HepG2 (cell line): Measurements from ENCODE around the gene KCNIP4. TPM values are rescaled to one million over a fixed set of nuclear protein-coding genes. Genes with fewer than 3 reads are reported as not detected.

Experiments
- ATAC-seq: fragments of 200-7000 bp; cut with Tn5 transposase; 3 replicates; pipeline ENCODE4 v1.9.1; 2020; ENCODE audit warnings: mild to moderate bottlenecking, moderate library complexity
- BruUV-seq: library from RNA; stranded (reverse); fragments of 400-500 nt; replicated peaks from 2 replicates; lab custom pipeline; 2021; lab: Mats Ljungman, UMichigan
- CTCF ChIA-PET: fragments of 300-600 bp; formaldehyde crosslinking; extraction: SDS; loops from one replicate; lab custom pipeline; 2021; ENCODE audit warnings: low total read pairs, inconsistent platforms, low intra/inter-chr PET ratio; lab: Yijun Ruan, JAX
- POLR2A ChIA-PET: fragments of 350-600 bp; sonication (Branson Sonifier 250); formaldehyde crosslinking; loops from one replicate; lab custom pipeline; 2020; ENCODE audit warnings: antibody characterized with exemption, inconsistent platforms; lab: Yijun Ruan, JAX
- DNase-seq: peaks from one replicate; pipeline ENCODE4 v3.0.0-alpha.2; 2015; ENCODE audit warnings: low spot score
- FAIRE-seq: peaks from 3 replicates; lab custom pipeline; 2011; peaks lifted over from hg19 to GRCh38; lab: Jason Lieb, UNC
- H2AFZ ChIP-seq: one replicate; pipeline ENCODE4 v1.6.1; 2011; ENCODE audit warnings: low read length, inconsistent platforms
- H3K27ac ChIP-seq: fragments of 300-600 bp; 3 replicates; pipeline ENCODE4 v1.8.0; 2011; ENCODE audit warnings: mixed run types, mild to moderate bottlenecking, mixed read lengths, low read length, inconsistent platforms; ENCODE audit not compliant: insufficient read depth; ENCODE audit errors: extremely low read length
- H3K27me3 ChIP-seq, 2 experiments: fragments of 200-600 bp in 1 of 2; 2 replicates in 1 of 2; 3 replicates in 1 of 2; pipeline versions ENCODE4 v1.6.0 to v1.8.0; 2011; ENCODE audit warnings: low read length in 2 of 2, mild to moderate bottlenecking in 2 of 2, moderate library complexity in 2 of 2, inconsistent platforms in 1 of 2; ENCODE audit not compliant: insufficient read depth in 2 of 2, control insufficient read depth in 1 of 2
- H3K36me3 ChIP-seq, 2 experiments: fragments of 200-600 bp in 1 of 2; replicated peaks in 1 of 2; 2 replicates in 1 of 2; 3 replicates in 1 of 2; pipeline versions ENCODE4 v1.5.1 to v1.8.0; 2011; ENCODE audit warnings: low read length in 2 of 2, inconsistent platforms in 1 of 2; ENCODE audit not compliant: insufficient read depth in 2 of 2, control insufficient read depth in 1 of 2
- H3K4me1 ChIP-seq: 2 replicates; pipeline ENCODE4 v1.5.1; 2012; ENCODE audit warnings: low read length, inconsistent platforms; ENCODE audit not compliant: insufficient read depth
- H3K4me2 ChIP-seq: 2 replicates; pipeline ENCODE4 v1.6.0; 2011; ENCODE audit warnings: low read depth, low read length, inconsistent platforms
- H3K4me3 ChIP-seq, 3 experiments: fragments of 200-600 bp in 1 of 3; sonication (generic), shearing (Covaris generic) in 1 of 3; replicated peaks in 1 of 3; 2 replicates each; pipeline ENCODE4 v1.5.1; 2011 to 2016; ENCODE audit warnings: low read length in 3 of 3, inconsistent platforms in 2 of 3, low read depth in 2 of 3, mild to moderate bottlenecking in 2 of 3, control low read depth in 1 of 3, mixed read lengths in 1 of 3; ENCODE audit not compliant: insufficient read depth in 1 of 3
- H3K79me2 ChIP-seq: one replicate; pipeline ENCODE4 v1.6.1; 2011; ENCODE audit warnings: low read length, inconsistent platforms; ENCODE audit not compliant: insufficient read depth
- H3K9ac ChIP-seq: 2 replicates; pipeline ENCODE4 v1.6.0; 2011; ENCODE audit warnings: mild to moderate bottlenecking, low read depth, low read length, inconsistent platforms; ENCODE audit not compliant: insufficient read depth
- H3K9me3 ChIP-seq: 2 replicates; pipeline ENCODE4 v1.5.1; 2012; ENCODE audit warnings: mild to moderate bottlenecking, low read length
- H4K20me1 ChIP-seq: 2 replicates; pipeline ENCODE4 v1.6.0; 2011; ENCODE audit warnings: inconsistent platforms, mild to moderate bottlenecking, low read length, moderate library complexity; ENCODE audit not compliant: insufficient read depth
- E2F1 ChIP-seq: sonication (generic); formaldehyde crosslinking; IDR thresholded peaks from 2 replicates; pipeline ENCODE4 v1.5.0; 2020; ENCODE audit warnings: missing genetic modification reagents
- HINFP ChIP-seq: sonication (generic); formaldehyde crosslinking; IDR thresholded peaks from 2 replicates; pipeline ENCODE4 v1.4.0; 2020; ENCODE audit warnings: low read depth, mild to moderate bottlenecking, missing genetic modification reagents
- IKZF1 ChIP-seq: fragments of 450-650 bp; IDR thresholded peaks from 2 replicates; pipeline ENCODE4 v1.7.1; 2016
- MAFG ChIP-seq: sonication (generic); formaldehyde crosslinking; IDR thresholded peaks from 2 replicates; pipeline ENCODE4 v1.5.1; 2020; ENCODE audit warnings: mild to moderate bottlenecking, missing genetic modification reagents
- MED8 ChIP-seq: sonication (generic); formaldehyde crosslinking; IDR thresholded peaks from 2 replicates; pipeline ENCODE4 v1.8.1; 2023; ENCODE audit warnings: mild to moderate bottlenecking, missing genetic modification reagents; ENCODE audit not compliant: insufficient replicate concordance
- NFE2L1 ChIP-seq: sonication (generic); formaldehyde crosslinking; IDR thresholded peaks from 2 replicates; pipeline ENCODE4 v1.4.0; 2020; ENCODE audit warnings: missing genetic modification reagents, mild to moderate bottlenecking, borderline replicate concordance
- PAX8 ChIP-seq: sonication (generic); formaldehyde crosslinking; IDR thresholded peaks from 2 replicates; pipeline ENCODE4 v1.8.0; 2022; ENCODE audit warnings: mild to moderate bottlenecking, missing genetic modification reagents, borderline replicate concordance
- RFX5 ChIP-seq: IDR thresholded peaks from 2 replicates; pipeline ENCODE4 v1.6.1; 2011; ENCODE audit warnings: low read depth, low read length, improper control_type of control experiment
- SRF ChIP-seq: IDR thresholded peaks from 2 replicates; pipeline ENCODE4 v1.6.1; 2011; ENCODE audit warnings: mild to moderate bottlenecking, low read depth, low read length, moderate library complexity
- SYNCRIP ChIP-seq: fragments of 200-400 bp; formaldehyde crosslinking; IDR thresholded peaks from 2 replicates; pipeline ENCODE4 v1.6.1; 2018; ENCODE audit warnings: mild to moderate bottlenecking, low read depth, low read length; ENCODE audit not compliant: insufficient read depth
- ZNF543 ChIP-seq: sonication (generic); formaldehyde crosslinking; IDR thresholded peaks from 2 replicates; pipeline ENCODE4 v1.4.0; 2020; ENCODE audit warnings: mild to moderate bottlenecking, missing genetic modification reagents
- ZNF670 ChIP-seq: sonication (generic); formaldehyde crosslinking; IDR thresholded peaks from 2 replicates; pipeline ENCODE4 v1.8.0; 2022; ENCODE audit warnings: mild to moderate bottlenecking, missing genetic modification reagents, borderline replicate concordance
- WGBS: methylation state at CpG from one replicate; pipeline ENCODE4 v1.1.6; 2017; ENCODE audit warnings: low lambda C conversion rate; 5-methylcytosine and 5-hydroxymethylcytosine counted together
- in situ Hi-C: cut with HindIII; loops from 2 replicates; pipeline ENCODE4 v1.10.0; 2017; ENCODE audit warnings: low pct_unique_long_range_greater_than_20kb; ENCODE audit not compliant: extremely low pct_ligation_motif_present
- intact Hi-C: fragments of 100-400 bp; cut with micrococcal nuclease; formaldehyde crosslinking; loops from one replicate; pipeline ENCODE4 v1.10.0; 2022; ENCODE audit not compliant: unreplicated experiment
- polyA plus RNA-seq, 8 experiments: library from polyadenylated mRNA; depleted of rRNA in 3 of 8; stranded (reverse) in 7 of 8; unstranded in 1 of 8; fragments of >200 nt; fragmentation: Illumina TruSeq in 4 of 8; extraction: Trizol in 4 of 8; gene quantifications; 2 replicates each; pipeline versions ENCODE4 v1.2.1 to v1.2.3, GENCODE V29; 2011 to 2016; ENCODE audit warnings: low read depth in 4 of 8, missing spikeins in 1 of 8, mixed read lengths in 1 of 8; ENCODE audit not compliant: insufficient read depth in 1 of 8
- total RNA-seq, 5 experiments: library from RNA; depleted of rRNA; stranded (reverse); fragments of >200 nt; fragmentation: Illumina TruSeq; extraction: Trizol; gene quantifications; 2 replicates each; pipeline ENCODE4 v1.2.3, GENCODE V29; 2016; ENCODE audit warnings: low read depth in 1 of 5
- TF ChIP-seq, protein P1 (sequence below): sonication (generic); formaldehyde crosslinking; IDR thresholded peaks from 2 replicates; pipeline ENCODE4 v1.4.0; 2020; ENCODE audit warnings: missing genetic modification reagents
- TF ChIP-seq, protein P2 (sequence below): sonication (generic); formaldehyde crosslinking; IDR thresholded peaks from 2 replicates; pipeline ENCODE4 v1.4.0; 2020; ENCODE audit warnings: mild to moderate bottlenecking, missing genetic modification reagents
- TF ChIP-seq, protein P3 (sequence below): sonication (generic); formaldehyde crosslinking; IDR thresholded peaks from 2 replicates; pipeline ENCODE4 v1.8.1; 2023; ENCODE audit warnings: mild to moderate bottlenecking, missing genetic modification reagents, borderline replicate concordance
- TF ChIP-seq, protein P4 (sequence below): IDR thresholded peaks from 2 replicates; pipeline ENCODE4 v1.6.1; 2016; ENCODE audit warnings: missing compliant biosample characterization, missing genetic modification reagents, borderline replicate concordance

KCNIP4 gene
- total and polyA plus RNA-seq, 2 of the 13 experiments (the other 11 are each of a cell fraction or from before 2014, with no cell fraction given), result 0.09 TPM; not detected in 1

GRCh38 chr4:21454831-21455230 is 493.7 kb downstream of the KCNIP4 start:
- Histone ChIP-seq H3K9me3 (no peaks in the 10 kb centered on the region), H4K20me1 (no peaks in the 10 kb centered on the region), H3K79me2 (no peaks in the 10 kb centered on the region), H3K27ac (no peak overlapping the region), H3K4me1 (no peaks in the 10 kb centered on the region), H3K27me3 (no peaks in the 10 kb centered on the region), H3K4me2 (no peak overlapping the region), H2AFZ (no peak overlapping the region), H3K36me3 (no peaks in the 10 kb centered on the region), H3K4me3 (no peak overlapping the region), H3K9ac (no peak overlapping the region)
- DNase-seq (no peak), FAIRE-seq (no peak), ATAC-seq (no peak)
- in situ Hi-C loops, result no loop called here
- TF ChIP-seq SYNCRIP, result no peak
- TF ChIP-seq NFE2L1, result no peak
- TF ChIP-seq, protein P1, sequence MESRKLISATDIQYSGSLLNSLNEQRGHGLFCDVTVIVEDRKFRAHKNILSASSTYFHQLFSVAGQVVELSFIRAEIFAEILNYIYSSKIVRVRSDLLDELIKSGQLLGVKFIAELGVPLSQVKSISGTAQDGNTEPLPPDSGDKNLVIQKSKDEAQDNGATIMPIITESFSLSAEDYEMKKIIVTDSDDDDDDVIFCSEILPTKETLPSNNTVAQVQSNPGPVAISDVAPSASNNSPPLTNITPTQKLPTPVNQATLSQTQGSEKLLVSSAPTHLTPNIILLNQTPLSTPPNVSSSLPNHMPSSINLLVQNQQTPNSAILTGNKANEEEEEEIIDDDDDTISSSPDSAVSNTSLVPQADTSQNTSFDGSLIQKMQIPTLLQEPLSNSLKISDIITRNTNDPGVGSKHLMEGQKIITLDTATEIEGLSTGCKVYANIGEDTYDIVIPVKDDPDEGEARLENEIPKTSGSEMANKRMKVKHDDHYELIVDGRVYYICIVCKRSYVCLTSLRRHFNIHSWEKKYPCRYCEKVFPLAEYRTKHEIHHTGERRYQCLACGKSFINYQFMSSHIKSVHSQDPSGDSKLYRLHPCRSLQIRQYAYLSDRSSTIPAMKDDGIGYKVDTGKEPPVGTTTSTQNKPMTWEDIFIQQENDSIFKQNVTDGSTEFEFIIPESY (CRISPR knock-in tag), result no peak
- no peak for TF ChIP-seq MAFG (CRISPR knock-in tag)
- TF ChIP-seq IKZF1, result no peak
- no peak for TF ChIP-seq MED8 (CRISPR knock-in tag)
- TF ChIP-seq, protein P2, sequence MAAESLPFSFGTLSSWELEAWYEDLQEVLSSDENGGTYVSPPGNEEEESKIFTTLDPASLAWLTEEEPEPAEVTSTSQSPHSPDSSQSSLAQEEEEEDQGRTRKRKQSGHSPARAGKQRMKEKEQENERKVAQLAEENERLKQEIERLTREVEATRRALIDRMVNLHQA (CRISPR knock-in tag), result no peak
- TF ChIP-seq PAX8 (CRISPR knock-in tag), result no peak
- TF ChIP-seq SRF, result no peak
- TF ChIP-seq RFX5, result no peak
- no peak for TF ChIP-seq ZNF670 (CRISPR knock-in tag)
- no peak for TF ChIP-seq HINFP
- TF ChIP-seq, protein P3, sequence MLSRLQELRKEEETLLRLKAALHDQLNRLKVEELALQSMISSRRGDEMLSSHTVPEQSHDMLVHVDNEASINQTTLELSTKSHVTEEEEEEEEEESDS (CRISPR knock-in tag), result no peak
- no peak for TF ChIP-seq E2F1 (CRISPR knock-in tag)
- TF ChIP-seq ZNF543 (CRISPR knock-in tag), result no peak
- TF ChIP-seq, protein P4, sequence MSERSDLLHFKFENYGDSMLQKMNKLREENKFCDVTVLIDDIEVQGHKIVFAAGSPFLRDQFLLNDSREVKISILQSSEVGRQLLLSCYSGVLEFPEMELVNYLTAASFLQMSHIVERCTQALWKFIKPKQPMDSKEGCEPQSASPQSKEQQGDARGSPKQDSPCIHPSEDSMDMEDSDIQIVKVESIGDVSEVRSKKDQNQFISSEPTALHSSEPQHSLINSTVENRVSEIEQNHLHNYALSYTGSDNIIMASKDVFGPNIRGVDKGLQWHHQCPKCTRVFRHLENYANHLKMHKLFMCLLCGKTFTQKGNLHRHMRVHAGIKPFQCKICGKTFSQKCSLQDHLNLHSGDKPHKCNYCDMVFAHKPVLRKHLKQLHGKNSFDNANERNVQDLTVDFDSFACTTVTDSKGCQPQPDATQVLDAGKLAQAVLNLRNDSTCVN (CRISPR knock-in tag), result no peak
- 0% methylated on average over 1 of the region's 1 CpG for WGBS
- POLR2A ChIA-PET, result no interaction called here
- CTCF ChIA-PET, result no interaction called here
- intact Hi-C loops, result no loop called here
- BruUV-seq, result no TSS peak
